AG04449 (cell line): ENCODE data around the gene CADPS2.

Experiments
- CTCF ChIA-PET: fragments of 350-600 bp; formaldehyde crosslinking; extraction: SDS; loops from one replicate; lab custom pipeline; 2021; ENCODE audit warnings: antibody characterized with exemption; lab: Yijun Ruan, JAX
- POLR2A ChIA-PET: fragments of 400-600, 350-600 bp; formaldehyde crosslinking; extraction: SDS; loops from one replicate; lab custom pipeline; 2020; ENCODE audit warnings: antibody characterized with exemption, inconsistent platforms; lab: Yijun Ruan, JAX
- DNase-seq: peaks from one replicate; pipeline ENCODE4 v3.0.0-alpha.2; 2010; ENCODE audit warnings: low read depth, low spot score
- H3K4me3 ChIP-seq: 2 replicates; pipeline ENCODE4 v1.5.1; 2011; ENCODE audit warnings: low read depth, mild to moderate bottlenecking, control low read depth, low read length
- CTCF ChIP-seq: IDR thresholded peaks from one replicate; pipeline ENCODE4 v1.5.1; 2011; ENCODE audit warnings: mild to moderate bottlenecking, moderate library complexity, low read length, control low read depth, inconsistent platforms; ENCODE audit not compliant: insufficient read depth; ENCODE audit errors: missing control alignments

CADPS2 gene

GRCh38 chr7:122485856-122486255, 400.4 kb downstream of the CADPS2 start:
- CTCF ChIA-PET, result interaction anchor here (0.9 kb wide), 1 partner anchor 262 kb away, joined by 3 read pairs; no protein-coding TSS in a partner anchor
- POLR2A ChIA-PET, result no interaction called here
- DNase-seq, result no peak
- TF ChIP-seq CTCF, result no peak
- no peak overlapping the region for H3K4me3 ChIP-seq

GRCh38 chr7:122482212-122482611, 404.0 kb downstream of the CADPS2 start:
- POLR2A ChIA-PET, result no interaction called here
- H3K4me3 ChIP-seq, result no peak overlapping the region
- TF ChIP-seq CTCF, result no peak
- CTCF ChIA-PET, result no interaction called here
- no peak for DNase-seq

GRCh38 chr7:122470859-122471258, 415.4 kb downstream of the CADPS2 start:
- TF ChIP-seq CTCF, result no peak
- ChIA-PET CTCF (no interaction called here), POLR2A (no interaction called here)
- no peak overlapping the region for H3K4me3 ChIP-seq
- no peak for DNase-seq

GRCh38 chr7:122468945-122469344, 417.3 kb downstream of the CADPS2 start:
- ChIA-PET CTCF (no interaction called here), POLR2A (no interaction called here)
- H3K4me3 ChIP-seq, result no peak overlapping the region
- TF ChIP-seq CTCF, result no peak
- DNase-seq, result no peak

GRCh38 chr7:122467661-122468449, 418.4 kb downstream of the CADPS2 start:
- DNase-seq, result no peak
- ChIA-PET CTCF (no interaction called here), POLR2A (no interaction called here)
- H3K4me3 ChIP-seq, result no peak overlapping the region
- no peak for TF ChIP-seq CTCF

GRCh38 chr7:122465296-122465695, 421.0 kb downstream of the CADPS2 start:
- H3K4me3 ChIP-seq, result no peak overlapping the region
- CTCF ChIA-PET, result no interaction called here
- DNase-seq, result no peak
- TF ChIP-seq CTCF, result no peak
- POLR2A ChIA-PET, result no interaction called here
